SK-N-SH (cell line): Measurements from ENCODE around the gene CSNK1D.

Experiments used
- CTCF ChIP-seq: fragments of 200-600 bp; sonication (generic); IDR thresholded peaks from 2 replicates; pipeline ENCODE4 v1.6.1; 2017; ENCODE audit warnings: antibody characterized with exemption, mild to moderate bottlenecking, moderate library complexity
- NFIC ChIP-seq: IDR thresholded peaks from 2 replicates; pipeline ENCODE4 v1.4.0; 2012; ENCODE audit warnings: borderline replicate concordance
- POLR2AphosphoS5 ChIP-seq: IDR thresholded peaks from 2 replicates; pipeline ENCODE4 v1.6.1; 2012; ENCODE audit warnings: low read depth, low read length
- RAD21 ChIP-seq: IDR thresholded peaks from 2 replicates; pipeline ENCODE4 v1.6.1; 2012; ENCODE audit warnings: mild to moderate bottlenecking, low read length
- TF ChIP-seq, protein P1 (sequence below): IDR thresholded peaks from 2 replicates; pipeline ENCODE4 v1.6.1; 2012; ENCODE audit warnings: mild to moderate bottlenecking, low read depth, low read length, moderate library complexity

GRCh38 chr17:82242977-82243647 is 30.4 kb downstream of the CSNK1D start:
- TF ChIP-seq CTCF = no peak
- peak; percentile 83 for TF ChIP-seq NFIC
- no peak; the same call in 1 of the 2 replicates for TF ChIP-seq POLR2AphosphoS5
- no peak for TF ChIP-seq RAD21
- TF ChIP-seq, protein P1, sequence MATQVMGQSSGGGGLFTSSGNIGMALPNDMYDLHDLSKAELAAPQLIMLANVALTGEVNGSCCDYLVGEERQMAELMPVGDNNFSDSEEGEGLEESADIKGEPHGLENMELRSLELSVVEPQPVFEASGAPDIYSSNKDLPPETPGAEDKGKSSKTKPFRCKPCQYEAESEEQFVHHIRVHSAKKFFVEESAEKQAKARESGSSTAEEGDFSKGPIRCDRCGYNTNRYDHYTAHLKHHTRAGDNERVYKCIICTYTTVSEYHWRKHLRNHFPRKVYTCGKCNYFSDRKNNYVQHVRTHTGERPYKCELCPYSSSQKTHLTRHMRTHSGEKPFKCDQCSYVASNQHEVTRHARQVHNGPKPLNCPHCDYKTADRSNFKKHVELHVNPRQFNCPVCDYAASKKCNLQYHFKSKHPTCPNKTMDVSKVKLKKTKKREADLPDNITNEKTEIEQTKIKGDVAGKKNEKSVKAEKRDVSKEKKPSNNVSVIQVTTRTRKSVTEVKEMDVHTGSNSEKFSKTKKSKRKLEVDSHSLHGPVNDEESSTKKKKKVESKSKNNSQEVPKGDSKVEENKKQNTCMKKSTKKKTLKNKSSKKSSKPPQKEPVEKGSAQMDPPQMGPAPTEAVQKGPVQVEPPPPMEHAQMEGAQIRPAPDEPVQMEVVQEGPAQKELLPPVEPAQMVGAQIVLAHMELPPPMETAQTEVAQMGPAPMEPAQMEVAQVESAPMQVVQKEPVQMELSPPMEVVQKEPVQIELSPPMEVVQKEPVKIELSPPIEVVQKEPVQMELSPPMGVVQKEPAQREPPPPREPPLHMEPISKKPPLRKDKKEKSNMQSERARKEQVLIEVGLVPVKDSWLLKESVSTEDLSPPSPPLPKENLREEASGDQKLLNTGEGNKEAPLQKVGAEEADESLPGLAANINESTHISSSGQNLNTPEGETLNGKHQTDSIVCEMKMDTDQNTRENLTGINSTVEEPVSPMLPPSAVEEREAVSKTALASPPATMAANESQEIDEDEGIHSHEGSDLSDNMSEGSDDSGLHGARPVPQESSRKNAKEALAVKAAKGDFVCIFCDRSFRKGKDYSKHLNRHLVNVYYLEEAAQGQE = no peak
